Adrenal gland (tissue), 5 donors: ENCODE measurements around the gene ROS1.

ENCODE experiments used
- CTCF ChIP-seq, 6 experiments: fragments of 450-650 bp in 4 of 6; fragments of 200-600 bp in 2 of 6; sonication (generic) in 1 of 6; IDR thresholded peaks; 1 replicate in 5 of 6; 2 replicates in 1 of 6; pipeline versions ENCODE4 v1.5.1 to v1.8.0; 2016 to 2021; ENCODE audit warnings: antibody characterized with exemption in 6 of 6, mild to moderate bottlenecking in 2 of 6, moderate library complexity in 1 of 6
- POLR2A ChIP-seq, 2 donors: fragments of 450-650 bp; IDR thresholded peaks; one replicate each; pipeline ENCODE4 v1.6.1; 2017; ENCODE audit warnings: antibody characterized with exemption in 2 of 2, mild to moderate bottlenecking in 2 of 2, moderate library complexity in 1 of 2
- donor health status: DM: no; HTN: no; CAD: no.

- TF ChIP-seq POLR2A (IDR thresholded peaks at IDR 0.05), result no peak
- TF ChIP-seq CTCF (IDR thresholded peaks at IDR 0.05), result no peak
Observed at GRCh38 chr6:117344444-117345291, 81.1 kb downstream of the ROS1 start.
